Mesodermal cell (in vitro differentiated cells): ENCODE results near the gene PIK3R2.

Experiments used
- H3K27ac ChIP-seq: 2 replicates; pipeline ENCODE4 v1.7.0; 2013; ENCODE audit warnings: mild to moderate bottlenecking, low read depth, low read length, moderate library complexity; ENCODE audit not compliant: severe bottlenecking
- H3K36me3 ChIP-seq: 2 replicates; pipeline ENCODE4 v1.7.1; 2013; ENCODE audit warnings: mild to moderate bottlenecking, low read length, moderate library complexity; ENCODE audit not compliant: control insufficient read depth, insufficient read depth
- H3K4me1 ChIP-seq: one replicate; pipeline ENCODE4 v1.7.1; 2013; ENCODE audit warnings: mild to moderate bottlenecking, low read length; ENCODE audit not compliant: insufficient read depth, control insufficient read depth, poor library complexity, severe bottlenecking
- H3K4me3 ChIP-seq: 2 replicates; pipeline ENCODE4 v1.7.0; 2013; ENCODE audit warnings: low read length, control low read depth, mild to moderate bottlenecking; ENCODE audit not compliant: insufficient read depth, poor library complexity, severe bottlenecking; ENCODE audit errors: extremely low read depth
- H3K9me3 ChIP-seq: 2 replicates; pipeline ENCODE4 v1.7.1; 2013; ENCODE audit warnings: mild to moderate bottlenecking, low read length, moderate library complexity; ENCODE audit not compliant: control insufficient read depth
- WGBS, 2 experiments: methylation state at CpG; one replicate each; pipeline ENCODE4 v1.1.5; 2013; ENCODE audit warnings: missing lambda C conversion rate in 2 of 2; ENCODE audit not compliant: insufficient coverage in 2 of 2; 5-methylcytosine and 5-hydroxymethylcytosine counted together

Gene PIK3R2

DNA sequence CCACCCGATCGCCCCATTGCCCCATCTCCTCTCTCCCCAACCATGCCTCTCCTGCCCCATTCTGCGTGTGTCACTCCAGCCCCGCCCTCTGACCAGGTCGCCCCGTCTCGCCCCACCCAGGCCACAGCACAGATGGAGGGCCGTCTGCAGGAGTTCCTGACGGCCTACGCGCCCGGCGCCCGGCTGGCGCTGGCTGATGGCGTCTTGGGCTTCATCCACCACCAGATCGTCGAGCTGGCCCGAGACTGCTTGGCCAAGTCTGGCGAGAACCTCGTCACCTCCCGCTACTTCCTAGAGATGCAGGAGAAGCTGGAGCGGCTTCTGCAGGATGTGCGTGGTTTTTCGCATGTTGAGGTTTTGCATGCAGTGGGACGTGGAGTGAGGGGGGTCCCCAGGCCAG is 29.1 kb upstream of the PIK3R2 start:
- H3K9me3 ChIP-seq, result no peaks in the 10 kb centered on the region
- 87 to 95% methylated on average over 19 to 26 of the region's 26 CpGs for WGBS, 2 experiments
- H3K4me3 ChIP-seq, result no peak overlapping the region
- no peak overlapping the region for H3K27ac ChIP-seq
- H3K36me3 ChIP-seq, result peaks cover 7% of the 10 kb centered on the region
- no peaks in the 10 kb centered on the region for H3K4me1 ChIP-seq

DNA sequence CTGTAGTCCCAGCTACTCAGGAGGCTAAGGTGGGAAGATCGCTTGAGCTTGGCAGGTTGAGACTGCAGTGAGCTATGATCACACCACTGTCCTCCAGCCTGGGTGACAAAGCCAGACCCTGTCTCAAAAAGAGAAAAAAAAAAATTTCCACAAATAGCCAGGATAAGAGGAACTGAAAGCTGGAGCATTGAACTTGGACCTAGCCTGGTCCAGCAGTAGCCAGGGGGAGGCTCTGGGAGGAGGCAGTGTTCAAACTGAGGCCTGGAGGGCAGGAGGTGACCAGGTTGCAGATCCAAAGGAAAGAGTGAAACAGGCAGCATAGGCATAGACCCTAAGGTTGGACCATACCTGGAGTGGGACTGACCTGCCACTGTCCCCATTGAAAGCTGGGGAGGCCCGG is 26.9 kb upstream of the PIK3R2 start:
- Histone ChIP-seq H3K27ac (no peak overlapping the region), H3K4me1 (no peaks in the 10 kb centered on the region), H3K4me3 (no peak overlapping the region), H3K36me3 (peaks cover 14% of the 10 kb centered on the region), H3K9me3 (no peaks in the 10 kb centered on the region)
- WGBS, 2 experiments, result 88 to 89% methylated on average over 1 of the region's 2 CpGs

DNA sequence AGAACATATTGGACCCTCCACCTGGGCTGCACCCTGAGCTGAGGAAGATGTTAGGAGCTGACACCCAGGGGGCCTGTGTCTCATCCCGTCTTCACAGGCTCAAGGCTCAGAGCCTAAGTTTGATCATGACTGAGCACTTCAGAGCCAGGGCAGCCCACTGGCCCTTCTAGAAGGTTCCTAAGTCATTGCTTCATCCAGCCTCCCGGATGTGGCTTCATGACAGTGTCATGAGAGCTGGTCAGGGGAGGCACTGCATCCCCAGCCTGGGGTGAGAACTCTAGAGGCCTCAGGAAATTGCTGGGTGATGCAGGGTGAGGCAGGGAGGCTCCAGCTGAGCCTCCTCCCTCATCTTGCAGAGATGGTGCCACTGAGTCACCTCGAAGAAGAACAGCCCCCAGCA is 24.9 kb upstream of the PIK3R2 start:
- H3K36me3 ChIP-seq, result peaks cover 24% of the 10 kb centered on the region
- no peaks in the 10 kb centered on the region for H3K9me3 ChIP-seq
- no peaks in the 10 kb centered on the region for H3K4me1 ChIP-seq
- H3K27ac ChIP-seq, result no peak overlapping the region
- 92 to 100% methylated on average over 3 of the region's 3 CpGs for WGBS, 2 experiments
- no peak overlapping the region for H3K4me3 ChIP-seq

DNA sequence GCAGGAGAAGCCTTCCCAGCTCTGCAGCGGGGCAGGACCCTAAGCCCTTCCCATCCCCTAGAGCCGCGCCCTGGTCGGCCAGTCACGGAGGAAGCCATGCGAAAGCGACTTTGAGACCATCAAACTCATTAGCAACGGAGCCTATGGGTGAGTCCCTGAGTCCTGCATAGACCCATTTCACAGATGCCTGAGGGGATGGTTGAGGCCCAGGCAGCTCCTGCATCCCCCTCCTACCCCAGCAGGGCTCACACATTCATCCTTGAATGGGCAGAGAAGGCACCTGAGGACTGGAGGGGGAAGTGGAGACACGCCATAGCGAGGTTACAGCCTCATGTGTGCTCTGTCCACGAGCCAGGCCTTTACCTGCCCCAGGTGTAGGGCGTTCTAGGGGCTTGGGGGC is 24.2 kb upstream of the PIK3R2 start:
- no peak overlapping the region for H3K4me3 ChIP-seq
- no peaks in the 10 kb centered on the region for H3K4me1 ChIP-seq
- no peak overlapping the region for H3K27ac ChIP-seq
- peaks cover 19% of the 10 kb centered on the region for H3K36me3 ChIP-seq
- 93 to 99% methylated on average over 11 to 12 of the region's 12 CpGs for WGBS, 2 experiments
- no peaks in the 10 kb centered on the region for H3K9me3 ChIP-seq

DNA sequence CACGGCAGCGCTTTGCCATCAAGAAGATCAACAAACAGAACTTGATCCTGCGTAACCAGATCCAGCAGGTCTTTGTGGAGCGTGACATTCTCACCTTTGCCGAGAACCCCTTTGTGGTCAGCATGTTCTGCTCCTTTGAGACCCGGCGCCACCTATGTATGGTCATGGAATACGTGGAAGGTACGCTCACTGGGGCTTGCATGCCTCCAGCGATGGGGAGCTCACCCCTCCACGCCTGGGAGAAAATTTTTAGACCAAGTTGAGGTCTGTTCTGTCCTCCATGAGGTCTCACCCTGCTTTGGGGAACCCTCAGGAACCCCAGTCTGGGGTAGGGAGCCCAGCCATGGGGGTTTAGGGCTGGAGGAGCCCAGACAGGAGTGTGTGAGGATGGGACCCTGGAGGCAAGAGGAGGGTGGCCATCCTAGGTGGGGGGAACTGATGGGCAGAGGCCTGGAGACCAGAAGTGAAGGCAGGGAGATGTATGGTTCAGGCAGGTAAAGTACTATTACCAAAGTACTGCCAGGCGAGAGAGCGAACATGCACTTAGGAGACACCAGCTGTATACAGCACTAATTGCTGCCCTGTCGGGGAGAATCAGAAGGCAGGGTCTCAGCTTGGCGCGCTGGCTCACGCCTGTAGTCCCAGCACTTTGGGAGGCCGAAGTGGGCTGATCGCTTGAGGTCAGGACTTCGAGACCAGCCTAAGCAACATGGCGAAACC is 22.3 kb upstream of the PIK3R2 start:
- H3K4me1 ChIP-seq, result no peaks in the 10 kb centered on the region
- no peak overlapping the region for H3K4me3 ChIP-seq
- no peak overlapping the region for H3K27ac ChIP-seq
- peaks cover 24% of the 10 kb centered on the region for H3K36me3 ChIP-seq
- WGBS, 2 experiments, result 93 to 94% methylated on average over 21 of the region's 21 CpGs
- H3K9me3 ChIP-seq, result no peaks in the 10 kb centered on the region

DNA sequence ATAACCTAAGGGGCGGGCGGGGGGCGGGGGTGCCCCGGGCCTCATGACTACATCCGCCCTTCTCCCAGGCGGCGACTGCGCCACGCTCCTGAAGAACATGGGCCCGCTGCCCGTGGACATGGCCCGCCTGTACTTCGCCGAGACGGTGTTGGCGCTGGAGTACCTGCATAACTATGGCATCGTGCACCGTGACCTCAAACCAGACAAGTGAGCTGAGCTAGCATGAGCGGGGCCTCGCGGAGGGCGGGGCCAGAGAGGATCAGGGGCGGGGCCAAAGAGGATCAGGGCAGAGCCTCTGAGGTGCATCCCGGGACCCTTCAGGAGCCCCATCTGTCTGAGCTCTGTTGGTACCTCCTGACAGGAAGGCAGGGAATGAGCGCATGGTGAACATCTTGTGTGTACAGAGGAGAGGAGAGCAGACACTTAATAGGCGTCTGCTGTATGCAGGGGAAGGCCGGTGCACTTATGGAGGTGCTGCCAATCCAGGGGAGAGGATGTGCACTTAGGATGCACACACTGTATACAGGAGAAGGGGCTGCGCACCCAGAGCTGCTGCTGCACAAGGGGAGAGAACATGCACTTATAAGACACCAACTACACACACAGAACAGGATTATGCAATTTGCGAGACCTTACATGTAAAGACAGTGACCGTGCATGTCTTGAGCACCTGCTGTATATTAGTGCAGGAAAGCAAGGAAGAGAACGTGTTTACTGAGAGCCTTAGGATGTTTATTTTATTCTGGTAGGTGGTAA is 20.9 kb upstream of the PIK3R2 start:
- 89 to 91% methylated on average over 29 to 30 of the region's 31 CpGs for WGBS, 2 experiments
- Histone ChIP-seq H3K4me1 (no peaks in the 10 kb centered on the region), H3K9me3 (no peaks in the 10 kb centered on the region), H3K36me3 (peaks cover 24% of the 10 kb centered on the region), H3K27ac (no peak overlapping the region), H3K4me3 (no peak overlapping the region)

DNA sequence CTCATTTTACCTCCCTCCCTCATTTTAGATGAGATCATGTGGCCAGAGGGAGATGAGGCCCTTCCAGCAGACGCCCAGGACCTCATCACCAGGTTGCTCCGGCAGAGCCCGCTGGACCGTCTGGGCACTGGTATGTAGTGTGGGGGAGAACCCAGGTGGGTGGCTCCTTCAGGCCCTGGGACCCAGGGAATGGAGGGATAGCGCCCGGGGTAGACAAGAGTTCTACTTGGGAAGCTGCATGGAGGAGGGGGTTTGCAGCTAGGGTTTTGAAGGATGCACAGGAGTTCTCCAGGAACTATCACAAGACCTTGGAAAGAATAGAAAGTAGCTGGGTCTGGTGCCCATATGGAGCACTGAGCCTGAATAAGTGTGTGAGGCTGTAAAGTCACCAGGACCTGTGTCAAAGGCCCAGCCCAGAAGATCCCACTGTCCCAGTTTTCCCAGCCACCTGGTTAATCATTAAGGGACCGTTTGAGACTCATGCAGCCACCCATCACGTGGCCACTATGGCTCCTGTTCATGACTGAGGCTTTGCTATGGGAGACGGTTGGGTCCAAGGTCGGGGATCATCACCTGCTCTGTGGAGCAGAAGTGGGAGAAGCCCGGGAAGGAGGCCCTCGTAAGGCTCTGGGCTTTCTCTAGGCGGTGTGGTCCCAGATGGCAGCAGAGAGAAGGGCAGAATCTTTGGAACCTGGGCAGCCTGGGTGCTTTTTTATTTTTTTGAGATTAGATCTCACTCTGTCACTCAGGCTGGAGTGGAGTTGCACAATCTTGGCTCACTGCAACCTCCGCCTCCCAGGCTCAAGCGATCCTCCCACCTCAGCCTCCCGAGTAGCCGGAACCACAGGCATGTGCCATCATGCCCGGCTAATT is 17.0 kb upstream of the PIK3R2 start:
- Histone ChIP-seq H3K4me1 (no peaks in the 10 kb centered on the region), H3K4me3 (no peak overlapping the region), H3K27ac (no peak overlapping the region), H3K9me3 (no peaks in the 10 kb centered on the region), H3K36me3 (peaks cover 33% of the 10 kb centered on the region)
- 92 to 94% methylated on average over 16 to 17 of the region's 18 CpGs for WGBS, 2 experiments

DNA sequence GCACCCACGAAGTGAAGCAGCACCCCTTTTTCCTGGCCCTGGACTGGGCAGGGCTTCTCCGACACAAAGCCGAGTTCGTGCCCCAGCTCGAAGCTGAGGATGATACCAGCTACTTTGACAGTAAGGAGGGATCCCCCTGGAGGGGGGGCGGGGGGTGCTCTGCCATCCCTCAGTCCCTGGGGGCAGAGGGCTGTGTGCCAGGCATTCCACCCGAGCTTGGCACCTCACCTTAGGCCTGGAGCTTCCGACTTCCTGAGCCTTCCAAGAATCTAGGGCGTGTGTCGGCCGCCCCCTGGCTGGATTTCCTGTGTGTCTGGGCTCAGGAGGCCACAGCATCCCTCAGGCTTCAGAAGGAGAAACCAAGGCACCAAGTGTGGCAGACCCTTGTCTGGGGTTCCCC is 15.7 kb upstream of the PIK3R2 start:
- H3K27ac ChIP-seq, result no peak overlapping the region
- H3K4me1 ChIP-seq, result no peaks in the 10 kb centered on the region
- no peaks in the 10 kb centered on the region for H3K9me3 ChIP-seq
- WGBS, 2 experiments, result 84 to 89% methylated on average over 8 to 11 of the region's 11 CpGs
- H3K36me3 ChIP-seq, result peaks cover 40% of the 10 kb centered on the region
- H3K4me3 ChIP-seq, result no peak overlapping the region

DNA sequence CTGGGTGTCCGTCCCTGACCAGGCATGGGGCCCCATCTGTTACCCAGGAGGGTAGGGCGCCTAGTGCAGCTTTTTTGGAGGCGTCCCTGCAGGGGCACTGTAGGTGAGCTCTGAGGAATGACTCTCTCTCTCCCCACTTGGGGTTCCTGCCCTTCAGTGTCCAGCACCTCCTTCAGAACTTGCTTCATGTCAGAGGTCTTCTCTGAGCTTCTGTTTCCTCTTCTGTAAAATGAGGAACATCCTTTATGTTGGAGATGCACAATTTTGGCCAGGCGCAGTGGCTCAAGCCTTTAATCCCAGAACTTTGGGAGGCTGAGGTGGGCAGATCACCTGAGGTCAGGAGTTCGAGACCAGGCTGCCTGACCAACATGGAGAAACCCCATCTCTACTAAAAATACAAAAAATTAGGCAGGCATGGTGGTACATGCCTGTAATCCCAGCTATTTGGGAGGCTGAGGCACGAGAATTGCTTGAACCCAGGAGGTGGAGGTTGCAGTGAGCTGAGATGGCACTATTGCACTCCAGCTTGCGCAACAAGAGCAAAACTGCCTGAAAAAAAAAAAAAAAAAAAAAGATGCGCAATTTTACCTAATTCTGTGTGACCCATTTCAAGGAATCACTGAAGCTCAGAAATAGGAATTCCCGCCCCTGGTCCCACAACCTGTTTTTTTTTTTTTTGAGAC is 15.2 kb upstream of the PIK3R2 start:
- H3K4me1 ChIP-seq, result no peaks in the 10 kb centered on the region
- H3K27ac ChIP-seq, result no peak overlapping the region
- peaks cover 36% of the 10 kb centered on the region for H3K36me3 ChIP-seq
- 92 to 98% methylated on average over 5 to 8 of the region's 9 CpGs for WGBS, 2 experiments
- H3K9me3 ChIP-seq, result no peaks in the 10 kb centered on the region
- H3K4me3 ChIP-seq, result no peak overlapping the region

DNA sequence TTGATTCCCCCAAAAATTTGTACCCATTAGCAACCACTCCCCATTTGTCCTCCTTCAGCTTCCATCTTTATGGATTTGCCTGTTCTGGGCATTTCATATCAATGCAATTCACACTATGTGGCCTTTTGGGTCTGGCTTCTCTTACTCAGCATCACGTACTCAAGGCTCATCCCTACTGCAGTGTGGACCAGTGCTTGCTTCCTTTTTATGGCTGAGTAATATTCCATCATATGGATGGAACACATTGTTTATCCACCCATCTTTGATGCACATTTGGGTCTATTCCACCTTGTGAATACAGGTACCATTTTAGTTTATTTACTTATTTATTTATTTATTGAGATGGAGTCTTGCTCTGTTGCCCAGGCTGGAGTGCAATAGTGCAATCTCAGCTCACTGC is 12.5 kb upstream of the PIK3R2 start:
- Histone ChIP-seq H3K27ac (no peak overlapping the region), H3K4me3 (no peak overlapping the region), H3K9me3 (no peaks in the 10 kb centered on the region), H3K36me3 (peaks cover 39% of the 10 kb centered on the region), H3K4me1 (peaks cover 5% of the 10 kb centered on the region)
- 80% methylated on average over 1 of the region's 1 CpG; no CpG with 5 or more reads in 1 of the 2 experiments for WGBS, 2 experiments
